OCI-LY1 (cell line): ENCODE data around the gene PEX6.

Source experiments
- H2AFZ ChIP-seq: fragments of 200-600 bp; sonication (generic), shearing (Covaris generic); 2 replicates; pipeline ENCODE4 v1.6.0; 2014; ENCODE audit warnings: antibody characterized with exemption, mild to moderate bottlenecking, low read length
- H3F3A ChIP-seq: fragments of 200-600 bp; sonication (generic), shearing (Covaris generic); 2 replicates; pipeline ENCODE4 v1.6.0; 2014; ENCODE audit warnings: mild to moderate bottlenecking, antibody characterized with exemption, low read length, moderate library complexity; ENCODE audit not compliant: insufficient read depth
- H3K27ac ChIP-seq: fragments of 200-600 bp; sonication (generic); 2 replicates; pipeline ENCODE4 v1.5.1; 2014; ENCODE audit warnings: low read length, mixed run types, mild to moderate bottlenecking, low read depth; ENCODE audit not compliant: poor library complexity, severe bottlenecking
- H3K27me3 ChIP-seq: fragments of 200-600 bp; sonication (generic); 2 replicates; pipeline ENCODE4 v1.6.0; 2014; ENCODE audit warnings: antibody characterized with exemption, mild to moderate bottlenecking, low read length, moderate library complexity; ENCODE audit not compliant: insufficient read depth
- H3K36me3 ChIP-seq: fragments of 200-600 bp; sonication (generic); 2 replicates; pipeline ENCODE4 v1.6.1; 2014; ENCODE audit warnings: mild to moderate bottlenecking, antibody characterized with exemption, low read length, moderate library complexity, mixed read lengths; ENCODE audit not compliant: insufficient read depth
- H3K4me1 ChIP-seq: fragments of 200-600 bp; sonication (generic); 2 replicates; pipeline ENCODE4 v1.5.1; 2014; ENCODE audit warnings: mild to moderate bottlenecking, low read length, moderate library complexity; ENCODE audit not compliant: insufficient read depth, severe bottlenecking
- H3K4me2 ChIP-seq: fragments of 200-600 bp; sonication (generic), shearing (Covaris generic); 2 replicates; pipeline ENCODE4 v1.6.1; 2014; ENCODE audit warnings: low read length
- H3K4me3 ChIP-seq: fragments of 200-600 bp; sonication (generic); 2 replicates; pipeline ENCODE4 v1.5.1; 2014; ENCODE audit warnings: low read length, low read depth, mild to moderate bottlenecking, mixed read lengths; ENCODE audit not compliant: poor library complexity, severe bottlenecking
- H3K79me2 ChIP-seq: fragments of 200-600 bp; shearing (Covaris generic); 2 replicates; pipeline ENCODE4 v1.6.1; 2016; ENCODE audit warnings: mixed run types, low read length, mixed read lengths; ENCODE audit not compliant: insufficient read depth
- H3K9ac ChIP-seq: fragments of 200-600 bp; sonication (generic), shearing (Covaris generic); 2 replicates; pipeline ENCODE4 v1.6.1; 2014; ENCODE audit warnings: mild to moderate bottlenecking, low read length, mixed read lengths
- H3K9me2 ChIP-seq: fragments of 200-600 bp; sonication (generic), shearing (Covaris generic); 2 replicates; pipeline ENCODE4 v1.6.1; 2014; ENCODE audit warnings: low read depth, mild to moderate bottlenecking, low read length, mixed read lengths
- H3K9me3 ChIP-seq: fragments of 200-600 bp; shearing (Covaris generic); 2 replicates; pipeline ENCODE4 v1.6.1; 2014; ENCODE audit warnings: low read length, mixed read lengths
- H4K20me1 ChIP-seq: fragments of 200-600 bp; sonication (generic), shearing (Covaris generic); 2 replicates; pipeline ENCODE4 v1.6.0; 2016; ENCODE audit warnings: mild to moderate bottlenecking, low read length; ENCODE audit not compliant: insufficient read depth
- CTCF ChIP-seq: fragments of 200-600 bp; sonication (generic), shearing (Covaris generic); IDR thresholded peaks from 2 replicates; pipeline ENCODE4 v1.5.1; 2017; ENCODE audit warnings: mild to moderate bottlenecking, antibody characterized with exemption, low read length, moderate library complexity, mixed read lengths
- EZH2 ChIP-seq: fragments of 200-600 bp; sonication (generic), shearing (Covaris generic); IDR thresholded peaks from 2 replicates; pipeline ENCODE4 v1.8.0; 2017; ENCODE audit warnings: borderline replicate concordance, mixed run types, mild to moderate bottlenecking, antibody characterized with exemption, low read length, moderate library complexity, mixed read lengths

Gene PEX6

GRCh38 chr6:43019152-43019551 is 40.2 kb upstream of the PEX6 start:
- H3K4me2 ChIP-seq = no peak overlapping the region
- H3F3A ChIP-seq = no peaks in the 10 kb centered on the region
- TF ChIP-seq CTCF = no peak
- no peak for TF ChIP-seq EZH2
- H3K27me3 ChIP-seq = no peaks in the 10 kb centered on the region
- no peak overlapping the region for H3K27ac ChIP-seq
- no peaks in the 10 kb centered on the region for H4K20me1 ChIP-seq
- no peaks in the 10 kb centered on the region for H3K9me2 ChIP-seq
- no peaks in the 10 kb centered on the region for H3K9me3 ChIP-seq
- H3K79me2 ChIP-seq = peaks cover 24% of the 10 kb centered on the region; the same call in 1 of the 2 replicates
- no peak overlapping the region for H3K9ac ChIP-seq
- no peak overlapping the region for H3K4me3 ChIP-seq
- H3K4me1 ChIP-seq = peaks cover 32% of the 10 kb centered on the region
- no peak overlapping the region for H2AFZ ChIP-seq
- peaks cover 42% of the 10 kb centered on the region for H3K36me3 ChIP-seq

DNA sequence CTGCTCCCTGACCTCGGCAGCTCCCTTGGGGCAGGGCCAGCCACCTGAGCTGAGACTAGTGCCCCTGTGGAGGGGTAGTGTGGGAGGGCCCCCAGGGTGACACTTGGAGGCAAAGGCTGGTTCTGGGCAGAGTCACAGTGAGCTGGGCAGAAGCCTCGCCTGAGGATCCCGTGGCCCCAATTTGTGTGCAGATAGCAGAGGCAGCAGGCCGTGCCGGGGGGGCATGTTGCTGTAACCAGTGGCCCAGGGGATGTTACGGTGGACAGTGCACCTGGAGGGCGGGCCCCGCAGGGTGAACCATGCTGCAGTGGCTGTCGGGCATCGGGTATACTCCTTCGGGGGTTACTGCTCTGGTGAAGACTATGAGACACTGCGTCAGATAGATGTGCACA is 38.0 kb upstream of the PEX6 start:
- Histone ChIP-seq H3K4me3 (no peak overlapping the region), H3K4me2 (no peak overlapping the region), H3K36me3 (peaks cover 32% of the 10 kb centered on the region), H3K9me2 (no peaks in the 10 kb centered on the region), H3K9me3 (no peaks in the 10 kb centered on the region), H3K4me1 (peaks cover 32% of the 10 kb centered on the region), H3F3A (no peaks in the 10 kb centered on the region), H3K27me3 (no peaks in the 10 kb centered on the region), H3K27ac (no peak overlapping the region), H2AFZ (no peak overlapping the region), H3K79me2 (peaks cover 10% of the 10 kb centered on the region; the same call in 1 of the 2 replicates), H3K9ac (no peak overlapping the region), H4K20me1 (no peaks in the 10 kb centered on the region)
- TF ChIP-seq EZH2 = no peak
- no peak for TF ChIP-seq CTCF

- H3K27me3 ChIP-seq = no peaks in the 10 kb centered on the region
- no peaks in the 10 kb centered on the region for H4K20me1 ChIP-seq
- no peak overlapping the region for H3K27ac ChIP-seq
- no peak overlapping the region for H3K9ac ChIP-seq
- TF ChIP-seq CTCF = no peak
- no peak for TF ChIP-seq EZH2
- peak overlapping the region; percentile 6; the same call in 1 of the 2 replicates for H3K4me2 ChIP-seq
- H3K36me3 ChIP-seq = peaks cover 38% of the 10 kb centered on the region
- no peaks in the 10 kb centered on the region for H3K9me3 ChIP-seq
- H3K4me1 ChIP-seq = peaks cover 31% of the 10 kb centered on the region
- H3K9me2 ChIP-seq = no peaks in the 10 kb centered on the region
- peaks cover 10% of the 10 kb centered on the region; the same call in 1 of the 2 replicates for H3K79me2 ChIP-seq
- H3K4me3 ChIP-seq = no peak overlapping the region
- H3F3A ChIP-seq = no peaks in the 10 kb centered on the region
- H2AFZ ChIP-seq = no peak overlapping the region
These were observed 37.4 kb upstream of the PEX6 start for GRCh38 chr6:43016176-43016942.
